HepG2 (cell line): ENCODE data around the gene C11orf24. TPM values are rescaled to one million over a fixed set of nuclear protein-coding genes. Genes with fewer than 3 reads are reported as not detected.
A peak's percentile ranks its signal among the peaks of the same experiment; 100 is the strongest.

ENCODE experiments used
- EP300 ChIP-seq, 3 experiments: sonication (generic) in 1 of 3; formaldehyde crosslinking in 1 of 3; IDR thresholded peaks; 2 replicates each; pipeline versions ENCODE4 v1.5.1 to v1.6.1; 2011 to 2020; ENCODE audit warnings: low read depth in 2 of 3, low read length in 2 of 3, borderline replicate concordance in 1 of 3, improper control_type of control experiment in 1 of 3, mild to moderate bottlenecking in 1 of 3, missing genetic modification reagents in 1 of 3, moderate library complexity in 1 of 3
- JUNB ChIP-seq: sonication (generic); formaldehyde crosslinking; IDR thresholded peaks from 2 replicates; pipeline ENCODE4 v1.8.0; 2022; ENCODE audit warnings: missing genetic modification reagents, mild to moderate bottlenecking, borderline replicate concordance
- KLF12 ChIP-seq: sonication (generic); formaldehyde crosslinking; IDR thresholded peaks from 2 replicates; pipeline ENCODE4 v1.4.0; 2020; ENCODE audit warnings: missing genetic modification reagents, borderline replicate concordance
- MAFK ChIP-seq, 2 experiments: IDR thresholded peaks in 1 of 2; conservative IDR thresholded peaks in 1 of 2; 2 replicates each; pipeline ENCODE4 v1.6.1; 2011; ENCODE audit warnings: improper control_type of control experiment in 2 of 2, low read length in 2 of 2
- MLLT10 ChIP-seq: sonication (generic); formaldehyde crosslinking; IDR thresholded peaks from 2 replicates; pipeline ENCODE4 v1.4.0; 2020; ENCODE audit warnings: missing genetic modification reagents
- RBM22 ChIP-seq: fragments of 200-400 bp; formaldehyde crosslinking; optimal IDR thresholded peaks from 2 replicates; pipeline ENCODE3; 2017; ENCODE audit warnings: mild to moderate bottlenecking, low read length, moderate library complexity
- ZNF501 ChIP-seq: sonication (generic); formaldehyde crosslinking; IDR thresholded peaks from 2 replicates; pipeline ENCODE4 v1.5.1; 2020; ENCODE audit warnings: mild to moderate bottlenecking, moderate library complexity, missing genetic modification reagents
- ZNF652 ChIP-seq: IDR thresholded peaks from 2 replicates; pipeline ENCODE4 v1.6.1; 2016; ENCODE audit warnings: low read depth, borderline replicate concordance
- ZNF670 ChIP-seq: sonication (generic); formaldehyde crosslinking; IDR thresholded peaks from 2 replicates; pipeline ENCODE4 v1.8.0; 2022; ENCODE audit warnings: mild to moderate bottlenecking, missing genetic modification reagents, borderline replicate concordance
- ZZZ3 ChIP-seq: sonication (generic); formaldehyde crosslinking; IDR thresholded peaks from 2 replicates; pipeline ENCODE4 v1.4.0; 2020; ENCODE audit warnings: missing genetic modification reagents, mild to moderate bottlenecking, borderline replicate concordance
- polyA plus RNA-seq, 8 experiments: library from polyadenylated mRNA; depleted of rRNA in 3 of 8; stranded (reverse) in 7 of 8; unstranded in 1 of 8; fragments of >200 nt; fragmentation: Illumina TruSeq in 4 of 8; extraction: Trizol in 4 of 8; gene quantifications; 2 replicates each; pipeline versions ENCODE4 v1.2.1 to v1.2.3, GENCODE V29; 2011 to 2016; ENCODE audit warnings: low read depth in 4 of 8, missing spikeins in 1 of 8, mixed read lengths in 1 of 8; ENCODE audit not compliant: insufficient read depth in 1 of 8
- total RNA-seq, 5 experiments: library from RNA; depleted of rRNA; stranded (reverse); fragments of >200 nt; fragmentation: Illumina TruSeq; extraction: Trizol; gene quantifications; 2 replicates each; pipeline ENCODE4 v1.2.3, GENCODE V29; 2016; ENCODE audit warnings: low read depth in 1 of 5
- TF ChIP-seq, protein P1 (sequence below): sonication (generic); formaldehyde crosslinking; IDR thresholded peaks from 2 replicates; pipeline ENCODE4 v1.8.0; 2022; ENCODE audit warnings: mild to moderate bottlenecking, missing genetic modification reagents, moderate library complexity
- TF ChIP-seq, protein P2 (sequence below): sonication (generic); formaldehyde crosslinking; IDR thresholded peaks from 2 replicates; pipeline ENCODE4 v1.9.0; 2022; ENCODE audit warnings: missing genetic modification reagents, mild to moderate bottlenecking, borderline replicate concordance
- TF ChIP-seq, protein P3 (sequence below): sonication (generic); formaldehyde crosslinking; conservative IDR thresholded peaks from 2 replicates; pipeline ENCODE4 v1.8.0; 2022; ENCODE audit warnings: mild to moderate bottlenecking, moderate library complexity, missing genetic modification reagents
- TF ChIP-seq, protein P4 (sequence below): sonication (generic); formaldehyde crosslinking; IDR thresholded peaks from 2 replicates; pipeline ENCODE4 v1.4.0; 2020; ENCODE audit warnings: low read depth, mild to moderate bottlenecking, missing genetic modification reagents
- TF ChIP-seq, protein P5 (sequence below): sonication (generic); formaldehyde crosslinking; IDR thresholded peaks from 2 replicates; pipeline ENCODE4 v1.8.0; 2022; ENCODE audit warnings: mild to moderate bottlenecking, missing genetic modification reagents, moderate library complexity
- TF ChIP-seq, protein P6 (sequence below): sonication (generic); formaldehyde crosslinking; IDR thresholded peaks from 2 replicates; pipeline ENCODE4 v1.5.1; 2020; ENCODE audit warnings: missing genetic modification reagents, mild to moderate bottlenecking, borderline replicate concordance

C11orf24 gene
- total and polyA plus RNA-seq, 2 of the 13 experiments (the other 11 are each of a cell fraction or from before 2014, with no cell fraction given): 52.9 to 55.5 TPM

DNA sequence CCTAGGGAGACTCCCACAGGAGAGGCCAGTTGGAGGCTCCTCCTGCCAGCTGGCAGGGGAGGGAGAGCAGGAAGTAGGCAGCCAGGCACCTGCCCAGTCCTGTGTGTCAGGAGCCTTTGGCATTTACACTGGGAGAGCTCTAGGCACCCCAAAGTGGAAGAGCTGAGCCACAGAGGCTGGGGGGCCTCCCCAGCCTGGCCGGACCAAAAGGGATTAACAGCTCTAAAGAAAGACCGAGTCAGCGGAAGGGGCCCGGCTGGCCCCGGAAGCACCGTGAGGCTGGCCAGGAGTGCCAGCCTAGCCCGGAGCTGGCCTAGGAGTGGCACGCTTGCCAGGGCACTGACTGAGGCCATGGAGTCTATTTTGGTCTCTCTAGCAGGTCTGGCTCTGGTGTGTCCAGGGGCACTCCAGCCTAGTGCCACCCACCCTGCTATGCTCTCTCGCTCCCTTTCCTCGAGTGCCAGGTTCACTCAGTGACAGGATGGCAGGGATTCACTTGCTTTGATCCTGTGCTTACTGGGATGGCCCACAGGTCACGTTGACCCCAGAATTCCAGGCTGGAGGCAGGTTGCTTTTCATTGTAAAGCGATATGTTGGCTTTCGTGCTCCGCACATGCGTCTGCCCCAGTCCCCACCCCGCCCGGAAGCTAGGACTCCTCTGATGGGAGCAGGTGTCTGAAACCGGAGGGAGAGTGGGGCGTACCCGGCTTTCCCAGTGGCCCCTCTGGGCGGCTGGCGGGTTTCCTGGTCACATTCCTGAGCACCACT is 55.4 kb downstream of the C11orf24 start (continued):
- TF ChIP-seq ZNF652: no peak
- TF ChIP-seq, protein P1, sequence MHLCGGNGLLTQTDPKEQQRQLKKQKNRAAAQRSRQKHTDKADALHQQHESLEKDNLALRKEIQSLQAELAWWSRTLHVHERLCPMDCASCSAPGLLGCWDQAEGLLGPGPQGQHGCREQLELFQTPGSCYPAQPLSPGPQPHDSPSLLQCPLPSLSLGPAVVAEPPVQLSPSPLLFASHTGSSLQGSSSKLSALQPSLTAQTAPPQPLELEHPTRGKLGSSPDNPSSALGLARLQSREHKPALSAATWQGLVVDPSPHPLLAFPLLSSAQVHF (CRISPR knock-in tag): no peak
- TF ChIP-seq, protein P2, sequence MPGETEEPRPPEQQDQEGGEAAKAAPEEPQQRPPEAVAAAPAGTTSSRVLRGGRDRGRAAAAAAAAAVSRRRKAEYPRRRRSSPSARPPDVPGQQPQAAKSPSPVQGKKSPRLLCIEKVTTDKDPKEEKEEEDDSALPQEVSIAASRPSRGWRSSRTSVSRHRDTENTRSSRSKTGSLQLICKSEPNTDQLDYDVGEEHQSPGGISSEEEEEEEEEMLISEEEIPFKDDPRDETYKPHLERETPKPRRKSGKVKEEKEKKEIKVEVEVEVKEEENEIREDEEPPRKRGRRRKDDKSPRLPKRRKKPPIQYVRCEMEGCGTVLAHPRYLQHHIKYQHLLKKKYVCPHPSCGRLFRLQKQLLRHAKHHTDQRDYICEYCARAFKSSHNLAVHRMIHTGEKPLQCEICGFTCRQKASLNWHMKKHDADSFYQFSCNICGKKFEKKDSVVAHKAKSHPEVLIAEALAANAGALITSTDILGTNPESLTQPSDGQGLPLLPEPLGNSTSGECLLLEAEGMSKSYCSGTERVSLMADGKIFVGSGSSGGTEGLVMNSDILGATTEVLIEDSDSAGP (CRISPR knock-in tag): peak; percentile 60; the same call in 1 of the 2 replicates
- TF ChIP-seq, protein P3, sequence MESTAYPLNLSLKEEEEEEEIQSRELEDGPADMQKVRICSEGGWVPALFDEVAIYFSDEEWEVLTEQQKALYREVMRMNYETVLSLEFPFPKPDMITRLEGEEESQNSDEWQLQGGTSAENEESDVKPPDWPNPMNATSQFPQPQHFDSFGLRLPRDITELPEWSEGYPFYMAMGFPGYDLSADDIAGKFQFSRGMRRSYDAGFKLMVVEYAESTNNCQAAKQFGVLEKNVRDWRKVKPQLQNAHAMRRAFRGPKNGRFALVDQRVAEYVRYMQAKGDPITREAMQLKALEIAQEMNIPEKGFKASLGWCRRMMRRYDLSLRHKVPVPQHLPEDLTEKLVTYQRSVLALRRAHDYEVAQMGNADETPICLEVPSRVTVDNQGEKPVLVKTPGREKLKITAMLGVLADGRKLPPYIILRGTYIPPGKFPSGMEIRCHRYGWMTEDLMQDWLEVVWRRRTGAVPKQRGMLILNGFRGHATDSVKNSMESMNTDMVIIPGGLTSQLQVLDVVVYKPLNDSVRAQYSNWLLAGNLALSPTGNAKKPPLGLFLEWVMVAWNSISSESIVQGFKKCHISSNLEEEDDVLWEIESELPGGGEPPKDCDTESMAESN: no peak
- TF ChIP-seq JUNB (CRISPR knock-in tag): no peak
- no peak for TF ChIP-seq KLF12 (CRISPR knock-in tag)
- TF ChIP-seq MLLT10 (CRISPR knock-in tag): no peak
- TF ChIP-seq ZNF501: peak; percentile 42; the same call in 1 of the 2 replicates
- TF ChIP-seq, protein P4, sequence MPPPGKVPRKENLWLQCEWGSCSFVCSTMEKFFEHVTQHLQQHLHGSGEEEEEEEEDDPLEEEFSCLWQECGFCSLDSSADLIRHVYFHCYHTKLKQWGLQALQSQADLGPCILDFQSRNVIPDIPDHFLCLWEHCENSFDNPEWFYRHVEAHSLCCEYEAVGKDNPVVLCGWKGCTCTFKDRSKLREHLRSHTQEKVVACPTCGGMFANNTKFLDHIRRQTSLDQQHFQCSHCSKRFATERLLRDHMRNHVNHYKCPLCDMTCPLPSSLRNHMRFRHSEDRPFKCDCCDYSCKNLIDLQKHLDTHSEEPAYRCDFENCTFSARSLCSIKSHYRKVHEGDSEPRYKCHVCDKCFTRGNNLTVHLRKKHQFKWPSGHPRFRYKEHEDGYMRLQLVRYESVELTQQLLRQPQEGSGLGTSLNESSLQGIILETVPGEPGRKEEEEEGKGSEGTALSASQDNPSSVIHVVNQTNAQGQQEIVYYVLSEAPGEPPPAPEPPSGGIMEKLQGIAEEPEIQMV: 0 out of 2 replicates have a peak, but pooled peaks have one; percentile 39
- TF ChIP-seq, protein P5, sequence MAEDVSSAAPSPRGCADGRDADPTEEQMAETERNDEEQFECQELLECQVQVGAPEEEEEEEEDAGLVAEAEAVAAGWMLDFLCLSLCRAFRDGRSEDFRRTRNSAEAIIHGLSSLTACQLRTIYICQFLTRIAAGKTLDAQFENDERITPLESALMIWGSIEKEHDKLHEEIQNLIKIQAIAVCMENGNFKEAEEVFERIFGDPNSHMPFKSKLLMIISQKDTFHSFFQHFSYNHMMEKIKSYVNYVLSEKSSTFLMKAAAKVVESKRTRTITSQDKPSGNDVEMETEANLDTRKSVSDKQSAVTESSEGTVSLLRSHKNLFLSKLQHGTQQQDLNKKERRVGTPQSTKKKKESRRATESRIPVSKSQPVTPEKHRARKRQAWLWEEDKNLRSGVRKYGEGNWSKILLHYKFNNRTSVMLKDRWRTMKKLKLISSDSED (CRISPR knock-in tag): no peak
- TF ChIP-seq RBM22: no peak
- TF ChIP-seq, protein P6, sequence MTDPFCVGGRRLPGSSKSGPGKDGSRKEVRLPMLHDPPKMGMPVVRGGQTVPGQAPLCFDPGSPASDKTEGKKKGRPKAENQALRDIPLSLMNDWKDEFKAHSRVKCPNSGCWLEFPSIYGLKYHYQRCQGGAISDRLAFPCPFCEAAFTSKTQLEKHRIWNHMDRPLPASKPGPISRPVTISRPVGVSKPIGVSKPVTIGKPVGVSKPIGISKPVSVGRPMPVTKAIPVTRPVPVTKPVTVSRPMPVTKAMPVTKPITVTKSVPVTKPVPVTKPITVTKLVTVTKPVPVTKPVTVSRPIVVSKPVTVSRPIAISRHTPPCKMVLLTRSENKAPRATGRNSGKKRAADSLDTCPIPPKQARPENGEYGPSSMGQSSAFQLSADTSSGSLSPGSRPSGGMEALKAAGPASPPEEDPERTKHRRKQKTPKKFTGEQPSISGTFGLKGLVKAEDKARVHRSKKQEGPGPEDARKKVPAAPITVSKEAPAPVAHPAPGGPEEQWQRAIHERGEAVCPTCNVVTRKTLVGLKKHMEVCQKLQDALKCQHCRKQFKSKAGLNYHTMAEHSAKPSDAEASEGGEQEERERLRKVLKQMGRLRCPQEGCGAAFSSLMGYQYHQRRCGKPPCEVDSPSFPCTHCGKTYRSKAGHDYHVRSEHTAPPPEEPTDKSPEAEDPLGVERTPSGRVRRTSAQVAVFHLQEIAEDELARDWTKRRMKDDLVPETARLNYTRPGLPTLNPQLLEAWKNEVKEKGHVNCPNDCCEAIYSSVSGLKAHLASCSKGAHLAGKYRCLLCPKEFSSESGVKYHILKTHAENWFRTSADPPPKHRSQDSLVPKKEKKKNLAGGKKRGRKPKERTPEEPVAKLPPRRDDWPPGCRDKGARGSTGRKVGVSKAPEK (CRISPR knock-in tag): no peak
- TF ChIP-seq EP300 (IDR thresholded peaks at IDR 0.05; ENCODE audit: low read depth in 2 of 2, low read length in 2 of 2): no peak
- TF ChIP-seq EP300 (CRISPR knock-in tag; IDR thresholded peaks at IDR 0.05; ENCODE audit: borderline replicate concordance): no peak; the same call in 1 of the 2 replicates
- no peak for TF ChIP-seq MAFK (conservative IDR thresholded peaks at IDR 0.05 in 1 of 2, IDR thresholded peaks at IDR 0.05 in 1 of 2; ENCODE audit: low read length in 2 of 2)
- TF ChIP-seq ZNF670 (CRISPR knock-in tag): no peak
- TF ChIP-seq ZZZ3: no peak
